Fibroblast of gingiva (primary cell): Measurements from ENCODE around the gene RNF220.

Experiments used
- DNase-seq: peaks from one replicate; pipeline ENCODE4 v3.0.0-alpha.2; 2011; ENCODE audit warnings: low read depth

Gene RNF220

DNA sequence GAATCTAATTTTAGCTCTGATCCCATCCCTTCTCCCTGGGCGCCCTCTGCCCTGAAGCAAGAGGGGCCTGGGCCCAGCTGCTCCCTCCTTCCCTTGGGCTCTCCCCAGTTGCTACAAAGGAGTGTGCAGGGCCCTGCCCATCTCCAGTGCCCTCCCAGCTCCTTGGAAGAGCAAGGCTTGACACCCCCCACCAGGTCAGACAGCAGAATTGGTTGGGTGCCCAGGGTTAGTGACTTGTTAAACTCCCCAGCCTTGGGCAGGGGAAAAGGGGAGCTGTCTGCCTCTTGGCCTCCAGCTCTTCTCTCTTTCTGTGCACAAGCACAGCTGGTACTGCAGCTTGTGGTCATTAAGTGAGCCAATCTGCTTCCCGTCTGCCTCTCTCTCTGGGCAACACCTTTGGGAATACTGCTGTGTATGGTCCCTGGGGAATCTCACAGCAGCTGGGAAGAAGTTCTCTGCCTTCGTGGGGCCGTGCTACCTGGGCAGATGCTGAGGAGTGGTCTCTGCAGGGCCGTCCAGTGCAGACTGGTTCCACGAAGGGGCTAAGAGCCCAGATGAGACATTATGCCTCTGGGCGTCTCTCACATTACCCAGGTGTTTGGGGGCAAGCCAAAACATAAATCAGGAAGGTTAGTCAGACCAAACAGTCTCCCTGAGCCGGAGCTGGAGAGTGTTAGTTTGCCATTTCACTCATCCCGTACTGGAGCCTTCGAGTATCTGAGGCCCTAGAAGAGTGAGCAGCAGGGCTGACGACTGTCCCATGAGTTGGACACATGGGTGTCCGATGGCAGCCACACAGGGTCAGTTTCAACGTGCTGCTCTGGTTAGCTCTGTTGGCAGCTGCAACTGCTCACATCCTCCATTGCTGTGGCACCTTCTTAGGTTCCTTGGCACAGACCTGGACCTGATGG is 231.9 kb downstream of the RNF220 start:
- DNase-seq, result peak; percentile 31

DNA sequence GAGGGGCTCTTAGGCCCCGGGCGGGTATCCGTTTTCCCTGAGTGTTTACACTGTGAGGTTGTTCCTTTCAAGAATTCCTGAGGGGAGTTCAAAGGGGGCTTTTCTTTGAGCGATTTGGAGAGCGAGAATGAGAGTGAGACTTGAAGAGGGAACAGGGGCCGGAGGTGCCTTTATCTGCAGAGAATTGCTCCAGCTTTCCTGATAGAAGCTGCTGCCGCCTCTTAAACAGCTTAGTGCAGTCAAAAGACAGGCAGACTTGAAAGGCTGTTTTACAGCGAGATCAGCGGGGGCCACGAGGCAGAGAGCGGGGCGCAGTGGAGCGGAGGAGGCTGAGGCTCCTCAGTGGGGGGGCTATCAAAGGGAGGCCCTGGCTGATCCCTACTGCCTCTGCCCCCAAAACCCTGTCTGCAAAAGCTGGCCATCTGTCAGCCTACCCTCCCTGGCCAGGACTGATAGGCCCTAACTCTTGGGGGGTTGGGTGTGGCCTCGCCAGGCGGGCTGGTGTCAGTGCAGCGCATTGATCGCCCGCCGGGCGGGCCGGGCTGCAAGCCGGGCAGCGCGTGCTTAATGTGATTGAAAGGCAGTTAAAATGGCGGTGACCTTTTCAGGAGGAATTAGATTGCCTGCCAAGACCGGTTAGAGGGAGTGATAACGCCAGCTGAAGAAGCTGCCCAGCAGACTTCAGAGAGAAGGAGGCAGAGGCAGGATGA is 232.8 kb downstream of the RNF220 start:
- no peak for DNase-seq

DNA sequence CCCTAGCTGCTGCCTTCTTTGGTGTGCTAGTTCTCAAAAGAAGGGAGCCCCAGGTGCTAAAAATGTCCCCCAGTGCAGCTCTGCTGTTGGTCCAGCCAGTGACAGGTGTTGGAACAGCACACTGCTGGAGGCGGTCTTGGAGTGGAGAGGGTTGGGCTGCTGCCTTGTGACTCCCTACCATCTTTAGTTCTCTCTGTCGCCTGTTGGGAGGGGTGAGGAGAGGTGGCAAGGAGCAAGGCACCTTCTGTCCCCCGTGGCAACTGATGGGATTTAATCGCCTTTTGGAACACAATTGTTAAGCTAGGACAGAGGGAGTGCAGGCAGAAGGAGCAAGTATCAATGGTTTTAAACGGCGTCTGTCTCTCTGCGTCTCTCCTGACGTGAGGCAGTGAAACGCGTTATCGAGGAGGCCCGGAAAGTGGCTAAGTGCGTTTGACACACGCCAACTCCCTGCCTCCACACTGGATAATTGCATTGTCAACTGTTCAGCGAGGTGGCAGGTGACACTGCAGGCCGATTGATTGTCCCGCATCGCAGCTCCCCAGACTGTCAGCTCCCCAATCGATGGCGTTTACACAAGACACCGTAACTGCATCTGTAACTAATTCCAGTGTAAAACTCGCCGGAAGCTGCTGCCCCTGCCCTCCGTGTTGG is 235.3 kb downstream of the RNF220 start:
- DNase-seq, result no peak

DNA sequence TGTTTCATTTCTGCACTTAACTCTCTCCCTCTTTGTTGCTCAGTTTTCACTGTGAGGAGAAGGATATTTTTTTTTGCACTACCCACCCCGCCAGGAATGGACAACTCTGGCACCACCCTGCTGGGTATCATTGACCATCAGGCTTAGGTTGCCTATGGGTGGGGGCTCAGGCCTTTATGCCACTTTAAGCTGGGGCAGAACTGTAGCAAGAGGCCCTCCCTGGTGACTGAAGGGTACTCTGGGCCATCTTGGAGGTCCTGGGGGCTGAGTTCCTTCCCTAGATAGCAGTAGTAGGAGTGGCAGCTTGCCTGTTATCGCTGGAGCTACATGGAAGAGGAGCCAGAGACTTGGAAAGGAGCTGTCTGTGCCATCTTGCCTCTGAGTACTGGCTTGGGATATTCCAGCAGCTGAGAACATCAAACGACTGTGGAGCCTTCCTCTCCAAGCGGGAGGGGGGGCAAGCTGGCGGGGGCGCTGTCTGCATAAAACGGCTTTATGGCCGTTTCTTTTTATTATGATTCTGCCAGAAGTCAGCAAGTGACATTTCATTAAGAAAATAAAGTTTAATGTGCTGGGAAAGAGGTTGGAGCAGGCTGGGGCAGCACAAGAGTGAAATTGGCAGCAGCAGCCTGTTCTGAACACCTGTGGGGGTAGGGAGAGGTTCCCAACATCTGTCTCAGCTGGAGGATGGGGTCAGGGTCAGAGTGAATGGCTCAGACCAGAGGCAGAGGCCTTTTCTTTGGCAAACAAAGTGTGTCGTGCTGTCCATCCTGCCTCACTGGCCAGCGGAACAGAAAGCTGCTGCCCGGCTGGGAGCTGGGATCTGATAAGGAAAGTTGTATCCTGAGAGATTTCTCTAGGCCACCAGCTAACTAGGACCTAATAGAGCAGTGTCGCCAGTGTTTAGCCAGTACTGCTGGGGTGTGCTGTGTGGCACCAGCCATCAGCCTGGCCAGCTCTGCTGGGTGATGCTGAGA is 236.4 kb downstream of the RNF220 start:
- no peak for DNase-seq

DNA sequence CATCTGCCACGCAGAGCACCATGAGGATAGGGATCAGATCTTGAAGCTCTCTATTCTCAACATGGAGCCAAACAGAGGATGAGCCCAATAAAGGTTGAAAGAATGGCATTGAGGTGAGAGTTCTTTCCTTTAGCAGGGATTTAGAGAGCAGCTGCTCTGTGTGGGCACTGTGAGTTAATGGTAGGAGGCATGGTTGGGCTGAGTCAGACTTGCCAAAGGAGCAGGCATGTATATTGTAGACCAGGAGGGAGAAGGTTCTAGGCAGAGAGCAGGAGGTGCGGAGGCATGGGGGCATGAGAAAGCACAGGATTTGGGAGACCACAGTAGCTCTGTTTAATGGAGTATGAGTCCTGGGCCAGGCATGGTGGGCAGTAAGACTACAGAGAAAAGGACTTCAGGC is 237.2 kb downstream of the RNF220 start:
- no peak for DNase-seq

DNA sequence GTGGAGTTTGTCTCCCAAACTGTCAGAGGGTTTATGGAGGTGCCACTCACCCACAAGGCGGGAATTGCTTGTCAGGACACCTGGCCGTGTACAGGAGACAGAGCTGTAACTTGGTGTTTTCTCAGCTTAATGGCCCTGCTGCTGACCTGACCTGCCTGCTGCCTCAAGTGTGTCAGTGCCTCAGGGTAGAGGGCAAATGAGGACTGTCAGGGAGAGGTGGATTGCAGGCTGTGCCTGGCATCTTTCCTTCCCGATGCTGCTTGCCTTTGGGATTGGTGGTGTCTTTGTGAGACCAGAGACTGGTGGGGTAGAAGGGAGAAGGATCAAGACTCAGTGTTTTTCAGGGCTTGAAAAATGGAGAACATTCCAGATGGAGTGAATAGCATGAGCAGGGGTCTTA is 237.9 kb downstream of the RNF220 start:
- DNase-seq, result no peak

DNA sequence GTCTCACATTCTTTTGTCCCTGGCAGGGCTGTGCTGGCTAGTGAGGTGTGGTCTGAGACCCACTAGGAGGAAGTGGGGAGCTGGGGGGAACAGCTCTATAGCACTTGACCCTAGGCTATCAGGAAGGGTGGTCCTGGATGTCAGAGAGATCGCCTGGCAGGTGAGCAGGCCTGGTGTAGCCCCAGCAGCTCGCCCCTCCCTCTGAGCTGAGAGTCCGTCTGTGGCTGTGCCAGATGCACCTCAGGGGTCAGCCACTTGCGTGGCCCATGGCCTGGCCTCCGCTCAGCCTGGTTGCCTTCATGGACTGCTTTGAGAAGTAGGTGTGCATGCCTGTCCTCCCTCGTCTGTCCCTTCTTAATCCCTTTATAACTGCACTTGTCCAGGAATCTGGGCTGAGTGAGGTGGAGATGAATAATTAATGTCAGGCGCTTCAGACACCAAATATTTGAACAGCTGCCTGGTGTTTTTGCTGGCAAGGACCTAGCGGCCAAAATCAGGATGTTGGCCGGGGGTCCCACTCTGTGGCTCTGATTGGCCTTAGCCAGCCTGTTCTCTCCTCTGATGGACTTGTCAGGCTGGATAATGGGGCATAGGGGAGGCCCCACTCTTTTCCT is 238.8 kb downstream of the RNF220 start:
- no peak for DNase-seq

DNA sequence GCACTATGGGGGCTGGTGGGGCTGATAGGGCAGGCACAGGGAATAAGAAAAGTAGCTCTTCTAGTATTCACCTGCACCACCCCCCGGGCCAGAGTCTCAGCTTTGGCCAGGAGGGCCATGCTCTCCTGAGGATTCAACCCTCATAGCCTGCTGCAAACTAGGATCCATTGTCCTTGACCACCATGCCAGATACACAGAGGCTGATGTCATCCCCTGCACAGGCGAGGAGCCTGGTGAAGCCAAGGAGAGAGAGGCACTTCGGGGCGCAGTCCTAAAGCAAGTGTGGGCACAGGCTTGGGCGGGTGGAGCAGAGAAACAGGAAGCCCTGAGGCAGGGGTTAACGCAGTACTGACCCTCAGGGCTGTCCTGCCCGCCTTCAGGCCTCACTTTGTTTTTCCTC is 239.8 kb downstream of the RNF220 start:
- no peak for DNase-seq

DNA sequence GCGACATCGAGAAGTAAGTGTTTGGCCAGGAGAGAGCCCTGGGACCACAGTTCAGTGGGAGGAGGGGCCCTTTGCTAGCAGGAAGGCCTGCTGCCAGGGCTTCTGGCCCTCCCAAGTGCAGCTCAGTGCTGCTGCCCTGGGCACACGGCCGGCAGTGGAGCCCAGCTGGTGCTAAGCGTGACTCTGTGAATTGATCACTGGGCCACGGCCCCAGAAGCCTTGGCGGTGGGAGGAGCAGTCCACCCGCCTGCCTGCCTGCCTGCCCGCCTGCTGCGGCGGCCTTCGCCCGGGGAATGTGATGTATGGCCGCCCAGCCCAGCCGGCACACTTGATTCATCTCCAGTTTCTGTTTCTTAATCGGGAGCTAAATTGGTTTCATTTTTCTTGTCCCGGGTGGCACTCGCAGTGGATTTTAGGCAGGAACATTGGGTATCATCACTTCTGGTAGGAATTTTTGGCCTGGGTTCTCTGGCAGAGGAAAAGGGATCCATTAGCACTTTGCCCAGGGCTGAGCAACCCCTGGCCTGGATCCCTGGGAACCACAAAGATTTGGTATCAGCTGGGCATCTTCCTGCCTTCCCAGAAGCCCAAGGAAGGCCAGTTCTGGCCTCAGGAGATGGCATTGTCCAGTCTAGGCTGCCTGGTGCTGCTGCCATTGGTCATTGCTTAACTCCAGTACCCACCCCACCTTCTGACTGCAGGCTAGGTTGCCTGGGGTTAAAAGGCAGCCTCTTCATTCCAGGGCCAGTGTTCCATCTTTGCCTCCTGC is 240.6 kb downstream of the RNF220 start:
- DNase-seq, result peak; percentile 93

DNA sequence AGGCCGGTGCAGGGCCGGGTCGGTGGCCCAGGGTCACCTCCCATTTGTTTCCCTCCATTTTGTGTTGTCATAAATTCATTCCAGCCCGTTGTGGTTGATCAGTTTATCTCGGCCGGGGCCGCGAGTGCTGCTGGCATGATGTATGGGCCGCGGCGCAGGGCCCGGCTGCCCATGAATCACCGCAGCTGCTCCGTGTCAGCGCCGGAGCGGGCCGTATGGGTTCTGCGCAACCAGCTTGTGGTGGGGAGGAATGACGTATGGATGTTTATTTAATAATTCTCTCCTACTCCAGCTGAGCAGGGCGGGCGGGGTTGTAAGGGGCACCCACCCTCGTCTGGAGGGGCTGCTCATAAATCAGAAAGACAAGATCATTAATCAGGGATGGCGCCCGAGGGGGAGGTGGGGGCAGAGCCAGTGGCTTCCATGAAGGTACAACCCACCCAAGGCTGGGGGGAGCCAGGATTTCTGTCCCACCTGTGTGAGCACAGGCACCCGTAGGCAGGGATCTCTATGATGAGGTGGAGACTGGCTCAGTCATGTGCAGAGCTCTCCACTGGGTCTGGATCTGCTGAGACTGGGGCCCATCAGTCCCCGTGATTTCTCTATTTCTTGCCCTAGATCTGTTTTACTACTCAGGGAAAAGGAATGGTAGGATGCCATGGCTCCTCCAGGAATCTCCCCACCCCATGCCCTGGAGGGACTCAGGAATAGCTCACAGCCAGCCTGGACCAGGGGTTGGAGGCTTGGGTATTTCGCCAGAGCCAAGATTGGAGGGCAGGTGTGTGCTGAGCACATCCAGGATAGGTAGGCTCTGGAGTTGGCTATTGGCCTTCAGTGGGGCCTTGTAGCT is 241.4 kb downstream of the RNF220 start:
- DNase-seq, result no peak

DNA sequence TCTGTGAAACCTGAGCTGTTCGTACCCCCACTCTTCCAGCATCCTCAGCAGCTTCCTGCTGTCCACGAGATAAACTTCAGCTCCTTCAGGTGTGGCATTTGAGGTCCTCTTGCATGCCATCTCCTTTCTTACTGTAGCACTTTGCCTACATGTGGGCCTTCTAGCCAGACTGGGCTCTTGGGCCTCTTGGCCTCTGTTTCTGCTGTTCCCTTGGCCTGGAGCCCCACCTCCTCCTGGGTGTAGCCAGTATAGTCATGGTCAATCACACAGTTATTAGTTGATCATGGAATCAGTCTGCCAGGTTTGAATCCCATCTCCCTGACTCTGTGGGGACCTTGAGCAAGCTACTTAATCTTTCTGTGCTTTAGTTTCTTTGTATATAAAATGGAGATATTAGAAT is 242.8 kb downstream of the RNF220 start:
- no peak for DNase-seq

DNA sequence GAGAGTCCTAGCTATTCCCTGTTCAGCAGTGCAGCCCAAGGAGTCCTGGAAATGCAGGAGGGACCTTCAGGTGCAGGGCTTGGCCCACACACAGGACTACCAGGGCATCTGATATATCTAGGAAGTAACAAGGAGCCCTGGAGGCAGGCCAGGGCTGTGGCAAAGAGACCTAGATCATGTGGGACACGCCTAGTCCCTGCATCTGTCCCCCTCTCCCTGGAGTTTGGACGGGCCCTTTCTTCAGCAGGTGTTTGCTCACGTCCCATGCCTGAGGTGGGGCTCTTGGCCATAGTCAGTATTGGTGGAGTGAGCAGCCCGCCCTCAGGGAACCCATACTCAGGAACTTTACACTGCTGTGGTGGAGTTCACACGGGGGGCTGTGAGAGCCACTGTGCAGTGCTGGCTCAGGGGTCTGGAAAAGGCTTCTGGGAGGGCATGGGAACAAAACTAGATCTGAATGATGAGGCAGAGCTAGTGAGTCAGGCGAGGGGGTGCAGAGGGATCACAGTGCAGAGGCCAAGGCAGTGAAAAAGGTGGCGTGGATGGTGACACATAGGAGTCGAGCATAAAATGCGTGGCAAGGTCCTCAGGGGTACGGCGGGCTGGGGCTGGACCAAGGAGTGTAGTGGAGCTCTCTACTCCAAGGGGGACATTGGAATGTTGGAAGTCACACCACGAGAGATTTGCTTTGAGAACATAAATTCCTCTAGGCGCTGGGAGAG is 243.6 kb downstream of the RNF220 start:
- DNase-seq, result no peak

DNA sequence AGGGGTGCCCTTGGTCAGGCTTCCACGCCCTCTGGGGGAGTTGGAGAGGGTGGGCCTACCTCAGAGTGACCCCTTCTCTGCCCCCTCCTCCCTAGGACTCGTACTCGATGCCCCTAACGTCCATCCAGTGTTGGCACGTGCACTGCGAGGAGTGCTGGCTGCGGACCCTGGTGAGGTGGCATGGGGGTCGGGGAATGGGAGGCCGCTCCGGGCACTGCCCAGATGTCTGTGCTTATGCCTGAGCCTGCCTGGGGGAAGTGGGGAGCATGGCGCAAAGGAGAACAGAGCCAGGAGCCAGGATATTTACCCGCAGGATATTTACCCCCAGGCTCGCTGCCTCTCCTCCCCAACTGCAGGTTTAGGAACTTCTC is 244.7 kb downstream of the RNF220 start:
- DNase-seq, result no peak

DNA sequence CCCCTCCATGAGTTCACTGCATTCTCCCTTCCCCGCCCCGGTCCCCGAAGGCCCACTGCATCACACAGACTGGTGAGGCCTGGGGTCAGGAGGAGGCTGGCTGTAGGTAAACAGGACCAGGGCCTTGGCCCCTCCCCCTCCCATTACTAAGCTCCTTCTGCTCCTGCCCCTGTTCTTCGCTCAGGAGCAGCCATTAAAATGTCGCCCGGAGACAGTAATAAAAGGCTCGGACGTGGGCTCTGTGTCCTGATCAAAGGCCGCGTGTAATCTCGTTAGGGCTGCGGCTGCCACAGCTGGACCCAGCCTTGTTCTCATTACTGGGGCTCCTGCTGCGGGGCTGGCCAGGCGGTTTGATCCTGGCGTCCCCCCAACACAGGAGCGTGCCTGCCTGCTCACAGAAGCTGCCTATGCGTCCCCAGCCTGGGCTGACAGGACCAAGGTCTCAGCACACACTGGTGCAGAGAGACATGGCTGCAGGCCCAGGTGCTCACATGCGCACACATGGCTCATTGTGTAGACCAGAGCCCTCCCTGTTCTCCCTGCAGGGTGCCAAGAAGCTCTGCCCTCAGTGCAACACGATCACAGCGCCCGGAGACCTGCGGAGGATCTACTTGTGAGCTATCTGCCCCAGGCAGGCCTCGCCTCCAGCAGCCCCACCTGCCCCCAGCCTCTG is 245.2 kb downstream of the RNF220 start:
- no peak for DNase-seq

DNA sequence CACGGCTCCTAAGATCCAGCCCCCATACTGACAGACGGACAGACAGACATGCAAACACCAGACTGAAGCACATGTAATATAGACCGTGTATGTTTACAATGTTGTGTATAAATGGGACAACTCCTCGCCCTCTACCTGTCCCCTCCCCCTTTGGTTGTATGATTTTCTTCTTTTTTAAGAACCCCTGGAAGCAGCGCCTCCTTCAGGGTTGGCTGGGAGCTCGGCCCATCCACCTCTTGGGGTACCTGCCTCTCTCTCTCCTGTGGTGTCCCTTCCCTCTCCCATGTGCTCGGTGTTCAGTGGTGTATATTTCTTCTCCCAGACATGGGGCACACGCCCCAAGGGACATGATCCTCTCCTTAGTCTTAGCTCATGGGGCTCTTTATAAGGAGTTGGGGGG is 246.0 kb downstream of the RNF220 start:
- DNase-seq, result no peak

DNA sequence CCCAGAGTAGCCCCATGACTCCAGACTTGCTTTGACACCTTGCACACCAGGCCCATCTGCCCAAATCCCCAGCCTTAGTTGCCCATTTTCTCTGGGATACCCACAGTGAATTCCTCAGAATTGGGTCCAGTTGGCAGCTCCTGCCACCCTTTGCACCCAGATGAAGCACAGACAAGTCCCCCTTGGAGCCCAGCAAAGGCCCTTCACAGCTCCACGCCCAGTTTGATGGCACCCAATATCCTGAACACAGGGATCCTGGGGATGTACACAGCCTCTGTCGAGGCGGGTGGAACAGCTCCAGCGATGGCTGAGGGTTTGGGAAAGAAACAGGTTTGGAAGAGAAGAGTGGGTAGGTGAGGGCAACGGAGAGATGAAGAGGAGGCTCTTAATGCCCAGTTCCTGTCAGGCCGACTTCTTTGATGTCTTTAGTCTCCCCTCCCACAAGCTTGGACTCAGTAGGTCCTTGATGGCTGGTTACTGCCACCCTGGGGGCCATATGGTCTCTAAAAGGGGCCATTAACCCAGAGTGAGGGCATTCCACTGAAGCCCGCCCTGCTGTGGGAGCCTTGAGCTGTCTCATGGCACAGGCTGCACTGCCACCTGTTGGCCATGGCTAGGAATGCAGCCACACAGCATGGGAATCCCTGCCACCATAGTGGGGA is 247.5 kb downstream of the RNF220 start:
- peak; percentile 40 for DNase-seq

DNA sequence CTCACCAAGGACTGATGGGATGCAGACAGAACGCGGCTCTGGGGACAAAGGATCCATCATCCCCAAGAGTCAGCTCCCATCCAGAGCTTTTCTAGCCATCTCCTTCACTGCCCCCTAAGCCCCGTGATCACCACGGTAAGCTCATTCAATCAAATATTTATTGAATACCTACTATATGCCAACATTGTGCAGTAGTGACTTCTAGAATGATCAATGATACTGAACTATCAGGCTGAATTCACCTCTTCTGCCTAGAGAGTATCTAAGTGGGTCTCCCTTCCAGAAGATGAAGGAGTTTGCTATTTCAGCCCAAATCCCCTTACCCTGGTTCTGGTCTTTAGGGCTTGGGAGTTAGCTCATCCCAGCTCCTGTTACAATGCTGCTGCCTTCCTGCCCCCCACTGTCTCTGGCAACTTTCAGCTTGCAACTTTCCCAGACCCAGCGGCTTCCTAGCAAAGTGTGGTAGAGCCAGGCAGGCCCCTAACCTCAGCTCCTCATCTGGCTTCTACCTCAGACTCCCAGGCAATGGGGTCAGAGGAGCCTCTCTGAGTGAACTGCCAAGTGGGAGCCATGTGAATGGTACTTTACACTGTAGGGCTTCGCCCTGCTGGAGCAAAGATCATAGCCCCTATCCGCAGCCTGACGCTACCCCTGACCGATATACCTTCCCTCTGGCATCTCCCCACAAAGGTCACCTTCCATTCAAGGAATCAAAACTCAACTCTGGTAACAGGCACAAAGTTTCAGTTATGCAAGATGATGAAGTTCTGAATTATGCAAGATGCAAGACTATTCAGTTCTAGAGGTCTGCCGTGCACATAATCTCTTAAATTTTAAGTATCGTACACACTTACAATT is 248.3 kb downstream of the RNF220 start:
- DNase-seq, result no peak
